ENCODE results near the gene GNB1L.

Gene GNB1L

GRCh38 chr22:19900707-19901436, 46.2 kb upstream of the GNB1L start:
- FAIRE-seq (no peak), DNase-seq (ENCODE audit: insufficient read length, low spot score) (no peak)
- TF ChIP-seq CTCF (IDR thresholded peaks at IDR 0.05; ENCODE audit: insufficient read depth, missing control alignments) = no peak

- no peak for DNase-seq (ENCODE audit: insufficient read length, low spot score)
- no peak for TF ChIP-seq CTCF (IDR thresholded peaks at IDR 0.05; ENCODE audit: insufficient read depth, missing control alignments)
- no peak for FAIRE-seq
Measured at GRCh38 chr22:19898831-19899567, 44.3 kb upstream of the GNB1L start.

GRCh38 chr22:19898145-19898544, 43.5 kb upstream of the GNB1L start:
- TF ChIP-seq CTCF (IDR thresholded peaks at IDR 0.05; ENCODE audit: insufficient read depth, missing control alignments) = no peak
- FAIRE-seq (no peak), DNase-seq (ENCODE audit: insufficient read length, low spot score) (no peak)

- TF ChIP-seq CTCF (IDR thresholded peaks at IDR 0.05; ENCODE audit: insufficient read depth, missing control alignments) = no peak
- DNase-seq (ENCODE audit: insufficient read length, low spot score) (no peak), FAIRE-seq (no peak)
Measured at GRCh38 chr22:19897726-19898125, 43.1 kb upstream of the GNB1L start.

- DNase-seq (ENCODE audit: insufficient read length, low spot score) = no peak
- no peak for TF ChIP-seq CTCF (IDR thresholded peaks at IDR 0.05; ENCODE audit: insufficient read depth, missing control alignments)
- FAIRE-seq = no peak
Measured at GRCh38 chr22:19896665-19897355, 42.1 kb upstream of the GNB1L start.

- DNase-seq (ENCODE audit: insufficient read length, low spot score) (no peak), FAIRE-seq (no peak)
- no peak for TF ChIP-seq CTCF (IDR thresholded peaks at IDR 0.05; ENCODE audit: insufficient read depth, missing control alignments)
Measured at GRCh38 chr22:19895160-19895849, 40.6 kb upstream of the GNB1L start.

All from D721Med (cell line).